GM12873 (cell line): ENCODE data around the gene OR11A1.

ENCODE experiments used
- TF ChIP-seq, protein P1 (sequence below): IDR thresholded peaks from 2 replicates; pipeline ENCODE4 v1.5.1; 2012; ENCODE audit warnings: low read depth, mild to moderate bottlenecking, moderate library complexity, low read length, control low read depth; ENCODE audit not compliant: insufficient read depth; ENCODE audit errors: missing control alignments

The OR11A1 gene

GRCh38 chr6:29483186-29483585 lies 26.3 kb upstream of the OR11A1 start:
- TF ChIP-seq, protein P1, sequence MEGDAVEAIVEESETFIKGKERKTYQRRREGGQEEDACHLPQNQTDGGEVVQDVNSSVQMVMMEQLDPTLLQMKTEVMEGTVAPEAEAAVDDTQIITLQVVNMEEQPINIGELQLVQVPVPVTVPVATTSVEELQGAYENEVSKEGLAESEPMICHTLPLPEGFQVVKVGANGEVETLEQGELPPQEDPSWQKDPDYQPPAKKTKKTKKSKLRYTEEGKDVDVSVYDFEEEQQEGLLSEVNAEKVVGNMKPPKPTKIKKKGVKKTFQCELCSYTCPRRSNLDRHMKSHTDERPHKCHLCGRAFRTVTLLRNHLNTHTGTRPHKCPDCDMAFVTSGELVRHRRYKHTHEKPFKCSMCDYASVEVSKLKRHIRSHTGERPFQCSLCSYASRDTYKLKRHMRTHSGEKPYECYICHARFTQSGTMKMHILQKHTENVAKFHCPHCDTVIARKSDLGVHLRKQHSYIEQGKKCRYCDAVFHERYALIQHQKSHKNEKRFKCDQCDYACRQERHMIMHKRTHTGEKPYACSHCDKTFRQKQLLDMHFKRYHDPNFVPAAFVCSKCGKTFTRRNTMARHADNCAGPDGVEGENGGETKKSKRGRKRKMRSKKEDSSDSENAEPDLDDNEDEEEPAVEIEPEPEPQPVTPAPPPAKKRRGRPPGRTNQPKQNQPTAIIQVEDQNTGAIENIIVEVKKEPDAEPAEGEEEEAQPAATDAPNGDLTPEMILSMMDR = no peak

DNA sequence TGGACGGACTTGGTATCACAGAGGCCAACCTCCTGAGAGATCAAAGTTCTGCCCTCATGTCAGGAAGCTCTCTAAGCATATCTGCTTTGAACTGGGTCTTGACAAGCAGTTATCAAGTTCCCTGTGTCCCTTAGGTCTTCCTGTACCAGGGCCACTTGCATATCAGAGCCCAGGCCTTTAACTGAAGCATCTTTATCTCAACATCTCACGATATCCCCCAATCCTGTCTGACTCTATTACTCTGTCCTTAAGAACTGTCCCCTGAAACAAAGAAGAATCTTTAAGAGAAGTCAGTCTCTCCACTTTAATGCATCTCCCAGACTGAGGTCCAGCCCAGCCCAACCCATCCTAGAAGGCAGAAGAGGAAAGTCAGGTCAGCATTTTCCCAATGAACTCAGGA lies 22.7 kb upstream of the OR11A1 start:
- TF ChIP-seq, protein P1 = no peak

- TF ChIP-seq, protein P1 = no peak
These were observed 21.9 kb upstream of the OR11A1 start for GRCh38 chr6:29478740-29479139.

DNA sequence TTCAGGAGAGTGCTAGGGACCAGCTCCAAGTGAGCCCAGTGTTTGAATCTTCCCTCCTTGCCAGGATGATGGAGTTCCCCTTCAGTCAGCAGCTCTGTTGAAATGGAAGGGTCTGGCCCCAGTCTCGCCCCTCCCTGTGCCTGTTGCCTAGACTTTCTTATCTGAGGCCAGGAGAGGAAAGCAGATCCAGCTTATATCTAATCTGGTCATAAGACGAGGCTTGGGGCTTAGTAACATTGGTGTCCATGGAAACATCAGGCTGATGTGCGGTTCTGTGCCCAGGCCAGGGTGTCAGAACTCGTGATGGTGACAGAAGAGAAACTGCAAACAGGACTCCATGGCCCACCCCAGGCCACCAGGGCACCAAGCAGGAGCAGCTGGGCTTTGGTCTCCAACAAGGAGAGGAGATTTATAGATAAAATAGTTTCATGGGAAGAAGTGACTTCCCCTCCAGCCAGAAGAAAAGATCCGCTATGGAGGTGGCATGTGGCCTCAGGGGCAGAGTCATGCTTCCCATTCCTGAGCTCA lies 21.1 kb upstream of the OR11A1 start:
- TF ChIP-seq, protein P1 = no peak

- TF ChIP-seq, protein P1 = no peak
These were observed 18.1 kb upstream of the OR11A1 start for GRCh38 chr6:29474996-29475395.

DNA sequence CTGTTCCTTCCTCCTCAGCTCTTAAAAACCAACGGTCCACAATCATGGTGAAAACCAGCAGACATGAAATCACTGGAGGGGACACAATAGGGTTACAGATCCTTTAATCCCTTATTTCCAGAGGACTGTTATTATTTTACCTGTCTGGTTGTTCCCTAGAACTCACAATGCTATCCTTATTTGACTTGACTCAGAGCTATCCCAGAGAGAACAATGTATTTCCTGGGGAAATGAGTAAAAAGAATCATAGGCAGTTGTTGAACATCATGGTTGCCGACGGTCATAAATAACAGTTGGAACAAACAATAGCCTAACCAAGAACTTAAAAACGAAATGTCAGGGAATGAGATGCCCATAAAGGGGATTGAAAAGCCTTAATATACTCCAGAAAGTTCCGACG lies 9.4 kb upstream of the OR11A1 start:
- TF ChIP-seq, protein P1 = no peak

DNA sequence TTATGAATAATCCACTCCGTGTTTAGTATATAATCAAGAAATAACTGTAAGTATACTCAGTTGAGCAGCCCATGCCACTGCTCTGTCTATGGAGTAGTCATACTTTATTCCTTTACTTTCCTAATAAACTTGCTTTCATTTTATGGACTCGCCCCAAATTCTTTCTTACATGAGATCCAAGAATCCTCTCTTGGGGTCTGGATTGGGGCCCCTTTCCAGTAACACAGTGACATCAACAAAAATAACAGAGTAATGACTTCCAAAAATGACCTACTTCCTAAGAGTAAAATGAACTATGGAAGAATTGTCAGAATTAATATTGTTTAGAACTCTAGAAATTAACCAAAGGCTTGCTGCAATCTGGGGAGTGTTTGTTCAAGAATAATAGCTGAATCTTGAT lies 8.9 kb upstream of the OR11A1 start:
- TF ChIP-seq, protein P1 = no peak
